Measurements from ENCODE around the gene NOSIP. TPM values are rescaled to one million over a fixed set of nuclear protein-coding genes. Genes with fewer than 3 reads are reported as not detected.

The NOSIP gene
- total RNA-seq, 2 experiments from 2014 or later: 35.1 to 74.7 TPM

DNA sequence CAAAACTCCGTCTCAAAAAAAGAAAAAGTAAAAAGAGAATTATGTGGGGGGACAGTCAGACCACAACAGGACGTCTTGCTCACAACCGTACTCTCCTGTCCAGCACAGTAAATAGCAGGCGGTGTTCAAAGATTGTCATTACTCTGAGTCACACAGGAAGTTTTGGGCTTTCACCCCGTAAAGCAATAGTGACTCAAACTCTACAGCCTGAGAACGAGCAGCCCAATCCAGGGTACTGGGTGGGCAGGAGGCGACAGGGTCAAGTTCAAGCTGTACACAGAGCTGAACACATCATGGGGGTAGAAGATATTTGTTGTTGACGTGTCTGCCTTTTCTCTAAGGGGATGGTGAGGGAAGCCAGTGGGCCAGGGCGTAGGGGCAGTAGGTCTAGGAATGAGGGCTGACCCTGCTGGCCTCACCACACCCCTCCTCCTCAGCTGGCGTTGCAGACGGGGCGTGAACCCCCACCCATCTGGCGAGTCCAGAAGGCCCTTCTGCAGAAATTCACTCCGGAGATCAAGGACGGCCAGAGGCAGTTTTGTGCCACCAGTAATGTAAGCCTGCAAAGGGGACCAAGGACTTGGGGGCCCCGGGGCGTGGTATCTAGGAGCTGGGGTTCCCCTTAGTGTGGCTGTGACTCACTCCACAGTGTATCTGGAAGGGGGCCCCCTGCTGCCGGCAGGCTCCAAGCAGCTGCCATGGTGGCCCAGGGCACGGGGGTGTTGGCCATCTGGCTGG lies 33.9 kb upstream of the NOSIP start:
- Histone ChIP-seq H3K27ac (ENCODE audit: low read depth, low read length, poor library complexity, severe bottlenecking) (no peak overlapping the region), H4K20me1 (ENCODE audit: insufficient read depth, low read length) (no peaks in the 10 kb centered on the region), H3K36me3 (ENCODE audit: insufficient read depth, low read length) (peaks cover 89% of the 10 kb centered on the region), H2AFZ (ENCODE audit: low read length) (no peak overlapping the region), H3K4me1 (ENCODE audit: insufficient read depth, low read length, poor library complexity, severe bottlenecking) (no peaks in the 10 kb centered on the region), H3K79me2 (ENCODE audit: insufficient read depth, low read depth, low read length) (no peaks in the 10 kb centered on the region), H3K9me2 (ENCODE audit: insufficient read depth, low read length) (no peaks in the 10 kb centered on the region), H3K9me3 (ENCODE audit: low read length) (no peaks in the 10 kb centered on the region), H3K4me2 (ENCODE audit: low read length) (no peak overlapping the region), H3K4me3 (ENCODE audit: low read depth, low read length, poor library complexity, severe bottlenecking) (no peak overlapping the region)
- BruUV-seq (replicated peaks): no TSS peak
- ChIA-PET CTCF (ENCODE audit: unreplicated experiment) (no interaction called here), POLR2A (interaction anchor here (0.5 kb wide), 1 partner anchor 24 kb away, joined by 3 read pairs; no protein-coding TSS in a partner anchor)
- DNase-seq (ENCODE audit: low spot score): no peak
- intact Hi-C loops (cut with micrococcal nuclease; ENCODE audit: unreplicated experiment): no loop called here
- TF ChIP-seq, protein P1, sequence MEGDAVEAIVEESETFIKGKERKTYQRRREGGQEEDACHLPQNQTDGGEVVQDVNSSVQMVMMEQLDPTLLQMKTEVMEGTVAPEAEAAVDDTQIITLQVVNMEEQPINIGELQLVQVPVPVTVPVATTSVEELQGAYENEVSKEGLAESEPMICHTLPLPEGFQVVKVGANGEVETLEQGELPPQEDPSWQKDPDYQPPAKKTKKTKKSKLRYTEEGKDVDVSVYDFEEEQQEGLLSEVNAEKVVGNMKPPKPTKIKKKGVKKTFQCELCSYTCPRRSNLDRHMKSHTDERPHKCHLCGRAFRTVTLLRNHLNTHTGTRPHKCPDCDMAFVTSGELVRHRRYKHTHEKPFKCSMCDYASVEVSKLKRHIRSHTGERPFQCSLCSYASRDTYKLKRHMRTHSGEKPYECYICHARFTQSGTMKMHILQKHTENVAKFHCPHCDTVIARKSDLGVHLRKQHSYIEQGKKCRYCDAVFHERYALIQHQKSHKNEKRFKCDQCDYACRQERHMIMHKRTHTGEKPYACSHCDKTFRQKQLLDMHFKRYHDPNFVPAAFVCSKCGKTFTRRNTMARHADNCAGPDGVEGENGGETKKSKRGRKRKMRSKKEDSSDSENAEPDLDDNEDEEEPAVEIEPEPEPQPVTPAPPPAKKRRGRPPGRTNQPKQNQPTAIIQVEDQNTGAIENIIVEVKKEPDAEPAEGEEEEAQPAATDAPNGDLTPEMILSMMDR (conservative IDR thresholded peaks at IDR 0.05; ENCODE audit: low read length): no peak
- TF ChIP-seq EZH2phosphoT487 (IDR thresholded peaks at IDR 0.05; ENCODE audit: borderline replicate concordance, low read depth, low read length): no peak

DNA sequence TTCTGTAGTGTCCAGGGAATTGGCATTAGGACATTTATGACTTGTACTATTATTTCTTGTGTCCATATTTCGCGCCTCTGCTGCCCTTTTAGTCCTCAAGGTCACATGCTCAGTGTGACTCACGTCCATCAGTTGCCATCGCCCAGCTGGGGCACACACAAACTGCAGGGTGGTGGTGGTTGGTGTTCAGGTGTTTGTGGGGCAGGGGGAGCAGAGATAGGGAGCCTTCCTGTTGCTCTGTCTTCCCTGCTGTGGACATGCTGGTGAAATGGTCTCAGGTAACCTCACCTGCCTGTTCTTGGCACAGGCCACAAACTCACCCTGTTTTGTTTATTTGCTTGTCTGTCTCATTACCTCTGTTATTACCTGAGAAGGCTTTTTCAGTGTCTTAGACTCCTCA lies 33.0 kb upstream of the NOSIP start:
- Histone ChIP-seq H3K4me3 (ENCODE audit: low read depth, low read length, poor library complexity, severe bottlenecking) (no peak overlapping the region), H3K9me2 (ENCODE audit: insufficient read depth, low read length) (no peaks in the 10 kb centered on the region), H3K79me2 (ENCODE audit: insufficient read depth, low read depth, low read length) (no peaks in the 10 kb centered on the region), H4K20me1 (ENCODE audit: insufficient read depth, low read length) (no peaks in the 10 kb centered on the region), H3K4me2 (ENCODE audit: low read length) (no peak overlapping the region), H3K27ac (ENCODE audit: low read depth, low read length, poor library complexity, severe bottlenecking) (no peak overlapping the region), H3K36me3 (ENCODE audit: insufficient read depth, low read length) (peaks cover 90% of the 10 kb centered on the region), H2AFZ (ENCODE audit: low read length) (no peak overlapping the region), H3K9me3 (ENCODE audit: low read length) (no peaks in the 10 kb centered on the region), H3K4me1 (ENCODE audit: insufficient read depth, low read length, poor library complexity, severe bottlenecking) (no peaks in the 10 kb centered on the region)
- no peak for DNase-seq (ENCODE audit: low spot score)
- TF ChIP-seq, protein P1 (conservative IDR thresholded peaks at IDR 0.05; ENCODE audit: low read length): no peak
- TF ChIP-seq EZH2phosphoT487 (IDR thresholded peaks at IDR 0.05; ENCODE audit: borderline replicate concordance, low read depth, low read length): no peak
- CTCF ChIA-PET (ENCODE audit: unreplicated experiment): no interaction called here
- intact Hi-C loops (cut with micrococcal nuclease; ENCODE audit: unreplicated experiment): no loop called here
- POLR2A ChIA-PET: no interaction called here
- BruUV-seq (replicated peaks): no TSS peak

DNA sequence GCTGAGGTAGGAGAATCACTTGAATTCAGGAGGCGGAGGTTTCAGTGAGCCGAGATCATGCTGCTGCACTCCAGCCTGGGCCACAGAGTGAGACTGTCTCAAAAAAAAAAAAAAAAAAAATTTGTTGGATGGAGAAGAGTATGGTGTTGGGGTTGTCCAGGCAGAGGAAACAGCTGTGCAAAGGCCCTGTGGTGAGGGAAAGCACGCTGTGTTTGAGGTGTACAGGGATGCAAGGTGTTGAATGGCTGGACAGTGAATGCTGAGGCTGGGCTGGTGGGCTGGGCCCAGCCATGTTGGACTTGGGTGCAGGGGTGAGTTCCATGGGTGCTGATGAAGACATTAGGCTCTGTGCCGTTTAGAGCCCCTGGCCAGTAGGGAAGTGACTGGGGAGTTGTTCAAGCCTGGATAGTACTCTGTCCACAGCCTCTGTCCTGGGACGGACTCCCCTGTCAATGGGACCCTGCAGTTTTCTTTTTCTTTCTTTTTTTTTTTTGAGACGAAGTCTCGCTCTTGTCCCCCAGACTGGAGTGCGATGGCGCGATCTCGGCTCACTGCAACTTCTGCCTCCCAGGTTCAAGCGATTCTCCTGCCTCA lies 29.2 kb upstream of the NOSIP start:
- H3K36me3 ChIP-seq (ENCODE audit: insufficient read depth, low read length): peaks cover 90% of the 10 kb centered on the region
- H3K9me3 ChIP-seq (ENCODE audit: low read length): no peaks in the 10 kb centered on the region
- no peak overlapping the region for H3K27ac ChIP-seq (ENCODE audit: low read depth, low read length, poor library complexity, severe bottlenecking)
- no peak for TF ChIP-seq EZH2phosphoT487 (IDR thresholded peaks at IDR 0.05; ENCODE audit: borderline replicate concordance, low read depth, low read length)
- TF ChIP-seq, protein P1 (conservative IDR thresholded peaks at IDR 0.05; ENCODE audit: low read length): no peak
- no peak overlapping the region for H3K4me3 ChIP-seq (ENCODE audit: low read depth, low read length, poor library complexity, severe bottlenecking)
- H2AFZ ChIP-seq (ENCODE audit: low read length): no peak overlapping the region
- ChIA-PET CTCF (ENCODE audit: unreplicated experiment) (no interaction called here), POLR2A (no interaction called here)
- H3K4me1 ChIP-seq (ENCODE audit: insufficient read depth, low read length, poor library complexity, severe bottlenecking): no peaks in the 10 kb centered on the region
- 0 out of 2 replicates have a peak, but pooled peaks cover 8% of the 10 kb centered on the region for H3K79me2 ChIP-seq (ENCODE audit: insufficient read depth, low read depth, low read length)
- no peaks in the 10 kb centered on the region for H3K9me2 ChIP-seq (ENCODE audit: insufficient read depth, low read length)
- intact Hi-C loops (cut with micrococcal nuclease; ENCODE audit: unreplicated experiment): no loop called here
- H4K20me1 ChIP-seq (ENCODE audit: insufficient read depth, low read length): no peaks in the 10 kb centered on the region
- DNase-seq (ENCODE audit: low spot score): no peak
- no TSS peak for BruUV-seq (replicated peaks)
- H3K4me2 ChIP-seq (ENCODE audit: low read length): no peak overlapping the region
